Activated naive CD4-positive, alpha-beta T cell (primary cell): ENCODE data around the gene ROPN1B.
"Not testable (repeated sequence)": the region's sequence is repeated elsewhere in the genome, so short reads cannot be mapped to it uniquely, and the experiment has no call there.

Source experiments
- DNase-seq, 4 experiments: peaks; one replicate each; lab custom pipeline; 2025; lab: John Stamatoyannopoulos, UW

The ROPN1B gene

DNA sequence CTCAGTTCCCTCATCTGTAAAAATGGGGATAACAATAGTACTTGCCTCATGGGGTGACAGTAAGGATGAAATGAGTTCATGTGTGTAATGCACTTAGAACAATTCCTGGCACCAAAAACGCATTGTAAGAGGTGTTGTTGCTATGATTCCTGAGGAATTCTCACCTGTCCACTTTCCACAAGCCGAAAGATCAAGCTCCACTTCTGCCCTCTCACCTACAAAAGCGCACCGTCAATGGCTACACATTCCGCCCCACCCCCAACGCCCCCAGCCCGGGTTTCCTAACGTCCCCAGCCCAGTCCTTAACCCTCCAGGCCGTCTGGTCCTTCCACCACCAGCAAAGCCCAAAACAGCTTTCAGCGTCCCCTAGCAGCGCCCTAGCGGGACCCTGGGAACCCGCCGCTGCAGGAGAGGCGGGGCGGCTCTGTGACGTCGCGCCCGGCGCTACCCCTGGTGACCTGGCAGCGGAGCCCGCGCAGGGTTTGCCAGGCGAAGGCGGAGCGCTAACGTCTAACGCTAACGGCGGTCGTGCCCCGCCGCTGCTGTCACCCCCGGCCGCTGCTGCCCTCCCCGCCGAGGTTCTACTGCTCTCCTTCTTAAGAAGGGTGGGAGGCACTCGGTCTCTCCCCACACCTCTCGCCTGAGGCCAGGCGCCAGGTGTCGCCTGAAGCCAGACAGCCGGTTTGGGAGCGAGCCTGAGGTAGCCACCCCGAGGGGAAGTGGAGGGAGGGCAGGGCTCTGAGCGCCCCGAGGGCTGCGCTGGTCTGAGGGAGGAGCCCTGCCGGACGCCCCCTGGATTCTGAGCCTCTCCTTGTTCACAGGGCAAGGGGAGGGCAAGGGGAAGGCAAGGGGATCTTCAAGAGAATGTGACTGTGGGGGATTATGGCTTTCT lies at the start of gene ROPN1B:
TSS of gene ROPN1B (plus strand) at position 478 of the 892 bp plus-strand sequence. CDS start 2,877 bp downstream, outside the sequence.
- not testable (repeated sequence) for DNase-seq

DNA sequence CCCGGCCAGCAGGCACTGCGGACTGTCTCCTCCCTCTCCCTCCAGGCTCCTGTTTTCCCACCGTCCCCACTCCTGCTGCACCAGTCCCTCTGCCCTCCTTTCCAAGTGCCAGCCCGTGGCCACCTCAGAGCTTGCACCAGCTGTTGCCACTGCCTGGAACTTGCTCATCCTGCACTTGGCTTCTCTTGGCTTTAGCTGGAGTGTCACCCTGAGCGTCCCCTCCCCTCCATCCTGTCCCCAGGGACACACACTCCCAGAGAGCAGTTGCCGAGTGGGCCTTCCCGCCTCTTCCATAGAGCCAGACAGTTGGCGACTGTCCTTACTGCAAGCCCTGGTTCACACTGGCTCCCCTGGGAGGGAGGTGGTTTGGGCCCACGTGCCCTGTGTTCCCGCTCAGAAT lies 48.8 kb upstream of the ROPN1B start:
- not testable (repeated sequence) for DNase-seq

DNA sequence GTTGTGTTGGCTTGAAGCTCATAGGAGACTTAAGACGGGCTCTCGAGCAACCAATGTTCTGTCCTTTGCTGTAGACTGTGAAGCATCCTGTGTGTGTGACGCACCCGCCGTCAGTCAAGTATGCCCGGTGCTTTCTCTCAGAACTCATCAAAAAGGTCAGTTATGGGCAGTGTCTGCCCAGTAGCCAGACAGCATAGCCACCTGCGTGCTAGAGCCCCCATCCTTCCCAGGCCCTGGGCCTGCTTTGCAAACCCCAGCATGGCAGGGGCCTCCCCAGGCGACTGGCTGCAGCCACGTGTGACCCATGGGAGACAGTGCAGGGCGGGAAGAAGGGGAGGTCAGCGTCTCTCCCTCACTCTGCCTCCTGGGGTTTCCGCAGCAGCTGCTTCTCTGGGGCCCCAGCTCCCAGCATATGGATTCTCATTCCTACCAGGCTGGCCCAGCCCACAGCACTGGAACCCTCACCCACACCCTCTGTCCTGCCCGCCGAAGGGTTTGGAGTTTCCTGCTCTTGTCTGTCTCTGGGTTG lies 48.2 kb upstream of the ROPN1B start:
- not testable (repeated sequence) for DNase-seq

DNA sequence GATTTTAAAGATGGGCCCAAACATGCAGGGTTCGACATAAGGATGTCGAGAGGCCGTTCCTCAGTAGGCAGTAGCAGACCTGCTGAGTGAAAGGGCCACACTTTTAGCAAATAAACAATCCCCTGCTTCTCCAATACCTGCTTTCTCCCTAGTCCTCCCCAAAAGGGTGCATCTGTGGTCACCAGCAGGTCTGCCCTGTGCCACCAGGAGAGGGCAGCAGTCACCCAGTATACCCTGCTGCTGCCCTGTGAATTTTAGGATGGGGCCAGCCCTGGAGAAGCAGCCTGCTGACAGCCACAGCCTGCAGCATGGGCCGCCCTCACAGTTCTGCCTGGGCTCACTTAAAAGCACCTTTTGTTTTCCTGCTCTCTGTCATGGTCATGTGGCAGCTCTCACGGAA lies 47.3 kb upstream of the ROPN1B start:
- peak in 1 of 4 experiments; percentile 35 for DNase-seq

DNA sequence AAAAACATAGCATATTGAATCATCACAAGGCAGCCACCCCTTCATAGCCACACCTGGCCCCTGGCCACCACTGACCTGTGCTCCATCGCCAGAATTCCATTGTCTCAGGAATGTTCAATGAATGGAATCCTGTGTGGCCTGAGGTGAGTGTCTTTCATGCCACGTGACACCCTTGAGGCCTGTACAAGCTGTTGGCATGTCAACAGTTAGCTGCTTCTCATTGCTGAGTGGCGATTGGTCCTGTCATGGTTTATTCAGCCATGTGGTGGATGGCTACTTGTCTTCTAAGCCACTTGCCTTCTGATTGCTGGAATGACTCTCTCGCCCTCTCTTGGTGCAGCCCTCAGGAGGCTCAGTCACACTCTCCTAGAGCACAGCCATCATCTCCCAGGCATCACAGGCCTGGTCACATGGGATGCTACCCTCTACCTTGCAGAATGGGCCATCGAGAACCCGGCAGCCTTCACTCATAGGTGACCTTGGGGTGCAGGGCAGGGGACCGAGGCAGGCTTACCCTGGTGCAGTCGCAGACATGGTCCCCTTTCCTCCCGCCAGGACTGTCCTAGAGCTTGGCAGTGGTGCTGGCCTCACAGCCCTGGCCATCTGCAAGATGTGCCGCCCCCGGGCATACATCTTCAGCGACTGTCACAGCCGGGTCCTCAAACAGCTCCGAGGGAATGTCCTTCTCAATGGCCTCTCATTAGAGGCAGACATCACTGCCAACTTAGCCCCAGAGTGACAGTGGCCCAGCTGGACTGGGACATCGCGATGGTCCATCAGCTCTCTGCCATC lies 45.5 kb upstream of the ROPN1B start:
- not testable (repeated sequence) for DNase-seq

DNA sequence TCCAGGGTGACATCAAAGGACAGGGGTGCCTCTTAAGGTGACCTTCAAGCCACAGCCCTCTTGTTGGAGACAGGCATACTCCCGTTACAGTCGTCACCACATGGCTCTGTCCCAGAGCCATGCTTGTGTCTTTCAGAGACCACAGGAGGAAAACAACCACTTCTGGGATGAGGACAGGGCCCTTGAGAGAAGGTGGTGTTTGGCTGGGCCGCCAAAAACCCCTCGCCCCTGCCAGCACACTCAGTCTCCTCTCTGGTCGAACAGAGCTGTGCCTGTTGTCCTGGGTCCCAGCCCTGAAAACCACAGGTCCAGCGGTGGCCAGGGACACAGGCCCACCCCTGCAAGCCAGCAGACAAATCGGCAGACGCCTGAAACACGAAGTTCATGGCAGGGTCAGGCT lies 44.7 kb upstream of the ROPN1B start:
- not testable (repeated sequence) for DNase-seq

DNA sequence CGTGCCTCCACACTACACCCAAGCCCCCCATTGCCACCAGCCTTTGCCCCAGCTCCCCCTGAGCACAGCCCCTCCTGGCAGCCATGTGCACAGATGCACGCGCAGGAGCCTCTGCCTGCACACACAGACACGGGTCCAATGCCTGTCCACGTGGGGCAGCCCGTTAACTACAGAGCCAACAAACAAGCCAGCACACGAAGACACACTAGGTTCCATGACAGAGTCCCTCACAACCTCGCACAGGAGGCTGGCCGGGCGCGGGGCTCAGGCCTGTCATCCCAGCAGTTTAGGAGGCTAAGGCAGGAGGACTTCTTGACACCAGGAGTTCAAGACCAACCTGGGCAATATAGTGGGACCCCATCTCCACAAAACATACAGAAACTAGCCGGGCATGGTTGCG lies 43.3 kb upstream of the ROPN1B start:
- not testable (repeated sequence) for DNase-seq

DNA sequence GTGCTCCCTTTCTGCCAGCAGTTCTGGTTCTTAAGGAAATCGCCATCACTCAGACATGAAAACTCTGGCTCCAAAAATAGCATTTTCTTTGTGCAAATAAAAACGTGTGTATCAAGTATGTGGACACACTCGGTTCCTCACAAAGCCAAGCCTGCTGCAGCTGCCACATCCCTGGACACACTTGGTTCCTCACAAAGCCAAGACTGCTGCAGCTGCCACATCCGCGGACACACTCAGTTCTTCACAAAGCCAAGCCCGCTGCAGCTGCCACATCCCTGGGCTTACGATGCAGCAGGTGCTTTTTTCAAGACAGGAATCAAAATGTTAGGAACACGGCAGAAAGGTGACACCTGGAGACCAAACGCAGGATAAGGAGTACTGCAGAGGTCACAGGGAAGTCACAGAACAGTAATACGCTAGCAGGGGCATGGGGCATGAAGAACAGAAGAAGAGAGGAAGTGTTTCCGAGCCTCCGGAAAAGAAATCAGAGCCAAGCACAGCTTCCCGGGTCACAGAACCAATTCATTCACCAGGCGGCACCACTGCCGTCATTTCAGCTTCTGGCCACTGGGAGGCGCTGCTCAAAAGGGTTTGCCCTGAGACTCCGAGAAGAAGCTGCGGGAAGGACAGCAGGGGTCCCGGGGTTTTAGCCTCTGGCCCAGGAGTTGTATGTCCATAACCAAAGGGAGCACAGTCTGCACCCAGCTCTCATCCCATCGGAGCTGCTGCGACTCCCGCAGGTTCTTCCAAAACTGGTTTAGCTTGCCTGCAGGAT lies 40.0 kb upstream of the ROPN1B start:
- DNase-seq = peak; percentile 24 to 48 (median 35)

DNA sequence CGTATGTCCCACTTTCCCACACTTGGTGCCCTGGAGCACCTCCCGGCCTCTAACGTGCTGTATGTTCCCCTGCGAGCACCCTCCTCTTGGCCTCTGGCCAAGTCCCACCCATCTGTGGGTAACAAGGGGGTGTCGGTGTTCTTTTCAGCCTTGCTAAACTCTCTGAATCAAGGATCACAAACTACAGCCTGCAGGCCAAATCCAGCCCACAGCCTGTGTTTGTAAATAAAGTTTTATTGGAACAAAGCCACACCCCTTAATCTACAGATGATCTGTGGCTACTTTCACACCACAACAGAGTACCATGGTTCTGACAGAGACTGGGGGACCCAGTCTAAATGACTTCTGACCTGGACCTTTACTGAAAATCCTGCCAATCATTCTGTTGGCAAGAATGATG lies 39.2 kb upstream of the ROPN1B start:
- DNase-seq = not testable (repeated sequence)

DNA sequence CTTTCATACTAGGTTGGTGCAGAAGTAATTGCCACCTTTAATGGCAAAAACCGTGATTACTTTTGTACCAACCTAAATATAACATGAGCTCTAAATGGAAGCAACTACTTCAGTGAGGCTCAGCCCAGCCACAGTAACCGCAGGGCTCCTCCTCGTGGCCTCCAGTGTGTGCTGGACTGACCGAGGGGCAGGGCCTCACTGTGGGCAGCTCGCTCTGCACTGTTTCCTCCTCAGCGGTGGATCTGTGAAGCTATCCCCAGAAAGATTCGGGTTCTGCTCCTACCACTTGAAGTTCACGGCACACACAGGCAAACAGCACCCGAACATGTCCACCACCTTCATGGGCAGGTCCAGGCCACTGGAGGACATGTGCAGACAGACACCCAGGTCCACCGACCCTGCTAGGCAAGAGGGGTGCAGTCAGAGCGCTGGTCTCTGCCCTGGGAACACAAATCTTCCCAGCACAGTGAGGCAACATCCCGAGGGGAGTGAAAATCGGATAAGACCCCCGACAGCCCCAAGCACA lies 37.6 kb upstream of the ROPN1B start:
- DNase-seq = not testable (repeated sequence)

DNA sequence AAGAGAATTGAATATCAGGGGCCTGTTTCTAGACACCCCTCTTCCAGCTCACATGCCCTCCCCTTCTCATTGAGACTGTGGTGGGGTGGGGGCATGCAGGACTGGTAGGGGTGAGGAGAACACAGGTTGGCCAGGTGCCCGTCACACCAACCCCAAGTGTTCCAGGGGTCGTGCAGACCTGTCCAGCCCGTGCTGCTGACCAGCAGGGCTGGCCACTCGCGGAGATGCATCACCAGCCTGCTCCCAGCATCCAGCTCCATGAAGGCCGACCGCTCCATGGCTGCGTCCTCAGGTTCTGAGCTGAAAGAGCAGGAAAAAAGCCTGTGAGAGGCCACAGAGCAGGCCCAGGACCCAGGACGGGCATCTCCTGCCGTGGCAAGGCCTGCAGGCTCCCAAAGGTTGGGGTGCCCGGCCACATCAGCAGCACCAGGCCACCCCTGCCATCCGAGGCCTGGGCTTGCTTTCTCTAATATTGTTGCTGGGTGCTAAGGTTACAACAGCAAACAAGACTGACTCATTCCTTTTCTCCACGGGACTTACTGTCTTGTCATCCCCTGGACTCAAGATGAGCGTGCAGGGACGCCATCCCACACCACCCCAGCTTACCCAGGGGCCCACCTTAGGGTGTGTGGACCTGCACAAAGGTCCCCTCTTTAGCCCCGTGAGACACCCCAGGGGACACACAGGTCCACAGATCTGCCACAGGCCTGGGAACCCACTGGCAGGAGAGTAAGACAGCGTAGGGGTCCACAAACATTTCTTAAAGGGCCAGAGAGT lies 35.4 kb upstream of the ROPN1B start:
- DNase-seq = not testable (repeated sequence)

DNA sequence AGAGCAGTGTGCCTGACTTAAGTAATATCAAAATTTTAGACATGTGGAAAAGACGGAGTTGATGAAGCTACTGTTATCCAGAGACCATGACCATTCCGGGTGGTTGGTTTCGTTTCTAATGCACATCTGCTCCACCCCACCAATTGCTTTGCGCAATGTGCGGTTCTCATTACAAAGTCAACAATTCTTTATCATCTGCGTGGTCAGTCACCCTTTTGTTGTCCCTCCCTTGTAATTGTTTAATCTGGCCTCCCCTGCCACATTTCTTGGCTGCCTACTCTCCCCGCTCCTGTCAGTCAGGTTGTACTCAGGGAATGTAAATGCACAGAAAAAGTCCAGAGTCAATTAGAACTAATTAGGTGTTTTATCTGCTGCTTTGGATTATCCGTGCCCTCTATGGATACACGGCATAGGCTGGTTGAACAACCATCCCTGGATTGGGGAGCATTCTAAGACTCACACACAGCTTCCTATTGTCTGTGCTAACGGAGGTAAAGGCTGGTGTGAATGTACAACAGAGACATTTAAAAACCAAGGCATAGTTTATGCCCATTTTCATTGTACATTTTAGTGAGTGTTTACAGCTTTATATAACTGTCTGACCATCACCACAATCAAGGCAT lies 33.6 kb upstream of the ROPN1B start:
- not testable (repeated sequence) for DNase-seq

DNA sequence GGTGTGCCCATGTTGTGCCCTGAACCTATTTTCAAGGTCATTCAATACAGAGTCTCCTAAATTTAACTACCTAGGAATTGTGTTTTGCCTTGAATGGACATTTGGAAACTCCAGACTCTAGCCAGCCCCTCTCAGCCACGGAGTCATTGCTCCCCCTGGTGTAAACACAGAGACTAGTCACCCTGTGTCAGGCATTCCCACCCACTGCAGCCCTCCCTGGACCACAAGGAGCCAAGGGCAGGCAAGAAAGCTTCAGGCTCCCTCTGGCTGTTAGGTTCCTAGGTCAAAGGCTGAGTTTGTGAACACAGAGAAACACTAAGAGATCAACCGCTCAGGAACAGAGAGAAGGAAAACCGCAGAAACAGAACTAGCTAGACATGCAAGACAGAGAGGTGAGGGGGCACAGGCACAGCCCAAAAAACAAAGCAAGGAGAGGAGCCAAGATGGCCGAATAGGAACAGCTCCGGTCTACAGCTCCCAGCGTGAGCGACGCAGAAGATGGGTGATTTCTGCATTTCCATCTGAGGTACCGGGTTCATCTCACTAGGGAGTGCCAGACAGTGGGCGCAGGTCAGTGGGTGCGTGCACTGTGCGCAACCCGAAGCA lies 32.7 kb upstream of the ROPN1B start:
- DNase-seq = not testable (repeated sequence)

DNA sequence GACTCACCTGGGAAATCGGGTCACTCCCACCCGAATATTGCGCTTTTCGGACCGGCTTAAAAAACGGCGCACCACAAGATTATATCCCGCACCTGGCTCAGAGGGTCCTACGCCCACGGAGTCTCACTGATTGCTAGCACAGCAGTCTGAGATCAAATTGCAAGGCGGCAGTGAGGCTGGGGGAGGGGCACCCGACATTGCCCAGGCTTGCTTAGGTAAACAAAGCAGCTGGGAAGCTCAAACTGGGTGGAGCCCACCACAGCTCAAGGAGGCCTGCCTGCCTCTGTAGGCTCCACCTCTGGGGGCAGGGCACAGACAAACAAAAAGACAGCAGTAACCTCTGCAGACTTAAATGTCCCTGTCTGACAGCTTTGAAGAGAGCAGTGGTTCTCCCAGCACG lies 32.1 kb upstream of the ROPN1B start:
- not testable (repeated sequence) for DNase-seq

DNA sequence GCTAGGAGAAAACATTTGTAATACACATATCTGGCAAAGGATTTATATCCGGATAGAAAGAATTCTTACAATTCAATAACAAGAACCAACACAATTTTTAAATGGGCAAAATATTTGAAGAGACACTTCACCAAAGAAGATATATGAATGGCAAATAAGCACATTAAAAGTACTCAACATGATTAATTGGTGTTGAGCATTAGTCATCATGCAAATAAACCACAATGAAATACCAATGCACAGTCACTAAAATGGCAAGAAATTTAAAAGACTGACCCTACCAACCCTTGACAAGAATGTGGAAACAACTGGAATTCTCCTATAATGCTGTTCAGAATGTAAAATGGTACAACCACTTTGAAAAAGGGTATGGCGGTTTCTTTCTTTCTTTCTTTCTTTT lies 21.2 kb upstream of the ROPN1B start:
- not testable (repeated sequence) for DNase-seq

DNA sequence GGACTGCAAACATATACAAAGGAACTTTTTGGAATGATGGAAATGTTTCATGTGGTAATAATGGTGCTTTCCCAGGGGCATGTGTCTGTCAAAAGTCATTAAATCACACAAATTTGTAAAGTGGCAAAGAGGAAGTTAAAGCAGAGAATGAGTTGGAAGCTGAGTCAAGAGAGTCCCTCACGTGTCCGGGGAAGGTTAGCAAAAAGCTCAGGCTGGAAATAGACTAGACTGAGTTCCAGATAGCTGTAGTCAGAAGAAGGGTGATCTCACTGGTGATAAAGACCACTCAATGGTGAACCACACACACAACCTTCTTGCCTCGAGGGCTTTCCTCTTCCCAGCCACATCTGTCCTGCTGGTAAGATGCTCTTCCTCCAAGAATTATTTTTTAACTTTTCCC lies 20.1 kb upstream of the ROPN1B start:
- not testable (repeated sequence) for DNase-seq

DNA sequence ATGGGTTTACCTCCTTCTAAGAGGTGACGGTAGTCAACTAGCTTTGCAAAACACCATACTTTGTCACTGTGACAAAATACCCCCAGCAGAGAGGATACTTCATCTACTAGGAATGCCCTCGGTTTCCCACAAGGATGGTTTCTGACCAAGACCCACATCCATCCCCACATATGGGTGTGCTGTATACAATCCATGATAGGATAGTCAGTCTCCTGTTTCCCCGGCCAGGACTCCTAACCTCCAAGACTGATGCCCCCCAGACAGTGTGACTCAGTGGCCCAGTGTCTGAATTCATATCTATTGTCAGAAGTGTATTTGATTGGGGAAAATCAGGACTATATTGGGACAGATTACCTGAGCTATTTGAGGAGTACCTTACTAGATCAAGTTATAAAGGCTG lies 17.8 kb upstream of the ROPN1B start:
- DNase-seq = not testable (repeated sequence)

DNA sequence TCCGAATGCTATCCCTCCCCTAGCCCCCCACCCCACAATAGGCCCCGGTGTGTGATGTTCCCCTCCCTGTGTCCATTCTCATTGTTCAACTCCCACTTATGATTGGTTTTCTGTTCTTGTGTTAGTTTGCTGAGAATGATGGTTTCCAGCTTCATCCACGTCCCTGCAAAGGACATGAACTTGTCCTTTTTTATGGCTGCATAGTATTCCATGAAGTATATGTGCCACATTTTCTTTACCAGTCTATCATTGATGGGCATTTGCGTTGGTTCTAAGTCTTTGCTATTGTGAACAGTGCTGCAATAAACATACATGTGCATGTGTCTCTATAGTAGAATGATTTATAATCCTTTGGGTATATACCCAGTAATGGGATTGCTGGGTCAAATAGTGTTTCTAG lies 12.0 kb upstream of the ROPN1B start:
- not testable (repeated sequence) for DNase-seq

DNA sequence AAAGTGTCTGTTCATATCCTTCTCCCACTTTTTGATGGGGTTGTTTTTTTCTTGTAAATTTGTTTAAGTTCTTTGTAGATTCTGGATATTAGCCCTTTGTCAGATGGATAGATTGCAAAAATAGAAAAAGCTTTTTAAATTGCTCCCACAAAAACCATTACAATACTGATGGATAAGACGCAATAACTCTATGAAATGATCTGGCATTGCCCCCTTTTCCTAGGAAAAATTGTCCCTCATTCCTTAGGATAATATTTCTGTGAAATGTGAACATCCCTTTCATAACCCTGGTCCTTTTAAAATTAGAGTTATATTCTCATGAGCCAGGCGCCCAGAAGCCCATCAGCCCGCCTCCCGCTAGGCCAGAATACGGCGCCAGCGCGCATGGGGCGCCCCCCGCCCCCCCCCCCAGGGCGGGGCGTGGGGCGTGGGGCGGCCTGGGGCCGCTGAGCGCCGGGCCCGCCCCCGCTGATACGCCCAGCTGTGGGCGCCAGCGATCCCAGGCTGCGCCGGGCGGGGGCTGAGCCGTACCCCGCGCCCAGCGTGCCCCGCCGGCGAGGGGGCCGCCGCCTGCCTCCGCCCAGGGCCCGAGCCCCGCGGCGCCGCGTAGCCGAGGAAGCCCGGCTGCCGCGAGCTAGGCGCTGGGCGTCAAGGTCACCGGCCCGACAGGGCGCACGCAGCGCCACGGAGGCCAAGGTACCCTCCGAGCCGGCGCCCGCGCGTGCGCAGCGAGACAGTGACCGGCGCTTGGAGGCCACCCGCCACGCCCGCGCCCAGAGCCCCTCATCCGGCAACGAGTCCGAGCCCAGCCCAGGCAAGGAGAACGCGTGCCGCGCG lies 11.1 kb upstream of the ROPN1B start:
- DNase-seq = no peak
